Thyroid gland (tissue), 4 donors: ENCODE measurements around the gene CCDC183. TPM values are rescaled to one million over a fixed set of nuclear protein-coding genes. Genes with fewer than 3 reads are reported as not detected.
A peak's percentile ranks its signal among the peaks of the same experiment; 100 is the strongest.

Experiments used
- DNase-seq, 2 donors: peaks; one replicate each; pipeline ENCODE4 v3.0.0-alpha.2; 2019
- H3K27ac ChIP-seq, 3 donors: fragments of 200-600 bp; sonication (generic); 1 replicate in 2 of 3; 2 replicates in 1 of 3; pipeline ENCODE4 v1.5.1; 2016 to 2019; ENCODE audit warnings: mild to moderate bottlenecking in 1 of 3, moderate library complexity in 1 of 3
- H3K27me3 ChIP-seq: fragments of 200-600 bp; sonication (generic); one replicate; pipeline ENCODE4 v1.5.1; 2019
- H3K36me3 ChIP-seq, 2 donors: fragments of 200-600 bp; sonication (generic); one replicate each; pipeline ENCODE4 v1.5.1; 2016 to 2019
- H3K4me1 ChIP-seq, 2 donors: fragments of 200-600 bp; sonication (generic); one replicate each; pipeline ENCODE4 v1.5.1; 2017 to 2019
- H3K4me3 ChIP-seq, 3 donors: fragments of 200-600 bp; sonication (generic); replicated peaks in 1 of 3; 1 replicate in 2 of 3; 2 replicates in 1 of 3; pipeline ENCODE4 v1.5.1; 2016; ENCODE audit warnings: mild to moderate bottlenecking in 1 of 3
- H3K9me3 ChIP-seq: fragments of 200-600 bp; sonication (generic); one replicate; pipeline ENCODE4 v1.5.1; 2017
- CTCF ChIP-seq, 6 experiments: fragments of 200-600 bp in 3 of 6; fragments of 450-650 bp in 3 of 6; sonication (generic) in 3 of 6; IDR thresholded peaks; one replicate each; pipeline ENCODE4 v1.5.1; 2016 to 2019; ENCODE audit warnings: antibody characterized with exemption in 6 of 6, mild to moderate bottlenecking in 2 of 6, inconsistent platforms in 1 of 6, moderate library complexity in 1 of 6
- POLR2A ChIP-seq, 2 donors: fragments of 450-650 bp; IDR thresholded peaks; one replicate each; pipeline ENCODE4 v1.6.1; 2017; ENCODE audit warnings: antibody characterized with exemption in 2 of 2, mild to moderate bottlenecking in 2 of 2, moderate library complexity in 1 of 2
- WGBS, 2 donors: methylation state at CpG; one replicate each; pipeline ENCODE4 v1.1.5; 2017; 5-methylcytosine and 5-hydroxymethylcytosine counted together
- intact Hi-C: fragments of 100-400 bp; cut with DNase I; formaldehyde crosslinking; loops from one replicate; pipeline ENCODE4 v1.15.1; 2023
- total RNA-seq, 4 donors: library from RNA; depleted of rRNA; stranded (reverse); fragments of >200 nt; gene quantifications; one replicate each; pipeline ENCODE4 v1.2.3, GENCODE V29; 2016

The CCDC183 gene
- total RNA-seq, 4 donors from 2014 or later, result 1.3 to 4.6 (median 2.8) TPM

DNA sequence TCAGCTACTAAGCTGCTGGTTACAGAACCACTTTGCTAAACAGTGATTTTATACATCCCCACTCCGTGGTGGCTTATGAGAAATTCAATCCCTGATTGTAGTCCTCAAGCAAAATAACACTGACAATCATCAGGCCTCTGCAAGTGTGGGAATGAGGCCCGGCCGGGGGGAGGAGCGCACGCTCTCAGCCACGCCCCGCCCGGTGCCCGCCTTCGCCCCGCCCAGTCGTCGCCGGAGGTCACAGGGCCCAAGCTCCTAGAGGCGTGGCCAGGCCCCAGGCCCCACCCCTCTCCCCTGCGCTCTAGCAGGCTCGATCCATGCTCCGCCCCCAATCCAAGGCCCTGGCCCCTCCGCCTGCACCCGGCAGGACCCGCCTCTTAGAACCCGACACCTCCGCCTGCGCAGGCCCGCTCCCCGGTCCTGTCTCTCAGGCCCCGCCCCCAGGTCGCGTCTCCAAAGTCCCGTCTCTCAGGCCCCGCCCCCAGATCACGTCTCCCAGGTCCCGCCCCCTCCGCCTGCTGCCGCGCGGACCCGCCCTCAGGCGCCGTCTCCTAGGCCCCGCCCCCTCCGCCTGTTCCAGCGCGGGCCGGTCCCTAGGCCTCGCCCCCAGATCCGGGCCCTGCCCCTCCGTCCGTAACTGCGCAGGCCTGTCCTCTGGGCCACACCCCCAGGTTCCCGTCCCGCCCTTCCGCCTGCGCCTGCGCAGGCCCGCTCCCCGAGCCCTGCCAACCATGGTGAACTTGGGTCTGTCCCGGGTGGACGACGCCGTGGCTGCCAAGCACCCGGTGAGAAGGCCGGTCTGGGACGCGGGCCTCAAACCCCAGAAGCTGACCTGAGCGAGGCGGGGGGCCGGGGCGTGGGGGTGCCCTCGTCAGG is 5.3 kb upstream of the CCDC183 start, which contains the start of gene TMEM141:
Gene TMEM141, plus strand, starts transcription at position 705 of the 876 bp plus-strand sequence. Its CDS starts 27 bp downstream, at position 732.
- peak; percentile 100 for DNase-seq
- TF ChIP-seq POLR2A (IDR thresholded peaks at IDR 0.05) (peak; percentile 55 to 94), CTCF (IDR thresholded peaks at IDR 0.05) (no peak)
- Histone ChIP-seq H3K36me3 (no peaks in the 10 kb centered on the region), H3K27ac (peak within 1 kb of the TSS; percentile 86 to 90 (median 87)), H3K4me3 (peak within 1 kb of the TSS in 2 of 3 donors; percentile 57), H3K27me3 (no peaks in the 10 kb centered on the region), H3K4me1 (peaks cover 13 to 25% of the 10 kb centered on the region in 2 donors), H3K9me3 (no peaks in the 10 kb centered on the region)
- intact Hi-C loops, result no loop called here
- 0 to 7% methylated on average over 6 to 12 of the region's 70 CpGs for WGBS, 2 donors

- peak overlapping the region in 2 of 3 donors; percentile 57 for H3K4me3 ChIP-seq
- H3K4me1 ChIP-seq, result peaks cover 13 to 27% of the 10 kb centered on the region in 2 donors
- intact Hi-C loops, result no loop called here
- H3K27ac ChIP-seq, result peak overlapping the region; percentile 86 to 90 (median 87)
- WGBS, 2 donors, result 8 to 16% methylated on average over 5 to 6 of the region's 29 CpGs
- TF ChIP-seq POLR2A (IDR thresholded peaks at IDR 0.05) (no peak), CTCF (IDR thresholded peaks at IDR 0.05) (peak; percentile 90 to 96 (median 94))
- DNase-seq, result peak; percentile 80 to 81
- H3K36me3 ChIP-seq, result no peaks in the 10 kb centered on the region
- H3K27me3 ChIP-seq, result no peaks in the 10 kb centered on the region
- no peaks in the 10 kb centered on the region for H3K9me3 ChIP-seq
Measured at GRCh38 chr9:136791516-136792276, 4.4 kb upstream of the CCDC183 start.

DNA sequence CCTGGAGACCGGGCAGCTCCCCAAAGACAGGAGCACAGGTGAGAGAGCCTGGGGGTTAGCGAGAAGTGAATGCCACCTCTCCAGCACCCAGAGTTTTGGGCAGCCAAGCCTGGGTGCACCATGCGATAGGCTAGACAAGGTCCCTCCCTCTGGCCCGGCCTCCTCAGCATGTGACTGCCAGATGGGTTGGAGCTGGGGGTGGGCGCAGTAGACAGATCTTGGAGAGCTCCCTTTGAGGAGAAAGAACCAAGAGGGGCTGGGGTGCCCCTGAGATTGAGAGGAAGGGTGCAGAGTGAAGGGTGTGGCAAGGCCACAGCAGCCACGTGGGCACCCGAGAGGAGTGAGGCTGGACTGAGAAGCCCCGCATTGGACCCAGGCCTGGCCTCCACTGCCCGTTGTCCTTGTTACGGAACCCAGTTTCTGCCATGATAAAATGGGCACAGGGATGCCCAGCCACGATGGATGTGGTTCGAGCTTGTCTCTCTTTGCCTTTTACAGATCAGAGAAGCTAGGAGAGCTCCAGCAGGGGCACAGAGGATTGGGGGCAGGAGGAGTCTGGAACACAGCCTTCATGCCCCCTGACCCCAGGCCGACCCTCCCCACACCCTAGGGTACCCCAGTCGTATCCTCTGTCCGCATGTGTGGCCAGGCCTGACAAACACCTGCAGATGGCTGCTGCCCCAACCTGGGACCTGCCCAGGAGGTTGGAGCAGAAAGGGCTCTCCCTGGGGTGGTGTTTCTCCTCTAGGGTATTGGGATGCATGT is 3.6 kb upstream of the CCDC183 start:
- Histone ChIP-seq H3K27me3 (no peaks in the 10 kb centered on the region), H3K4me1 (peaks cover 13 to 27% of the 10 kb centered on the region in 2 donors), H3K27ac (peak overlapping the region in 2 of 3 donors; percentile 87 to 90), H3K9me3 (no peaks in the 10 kb centered on the region), H3K36me3 (no peaks in the 10 kb centered on the region), H3K4me3 (peak overlapping the region in 1 of 3 donors; percentile 57)
- DNase-seq, result peak in 1 of 2 donors; percentile 21
- WGBS, 2 donors, result 86 to 91% methylated on average over 12 to 15 of the region's 15 CpGs
- TF ChIP-seq POLR2A (IDR thresholded peaks at IDR 0.05), result no peak
- TF ChIP-seq CTCF (IDR thresholded peaks at IDR 0.05), result no peak
- intact Hi-C loops, result no loop called here

DNA sequence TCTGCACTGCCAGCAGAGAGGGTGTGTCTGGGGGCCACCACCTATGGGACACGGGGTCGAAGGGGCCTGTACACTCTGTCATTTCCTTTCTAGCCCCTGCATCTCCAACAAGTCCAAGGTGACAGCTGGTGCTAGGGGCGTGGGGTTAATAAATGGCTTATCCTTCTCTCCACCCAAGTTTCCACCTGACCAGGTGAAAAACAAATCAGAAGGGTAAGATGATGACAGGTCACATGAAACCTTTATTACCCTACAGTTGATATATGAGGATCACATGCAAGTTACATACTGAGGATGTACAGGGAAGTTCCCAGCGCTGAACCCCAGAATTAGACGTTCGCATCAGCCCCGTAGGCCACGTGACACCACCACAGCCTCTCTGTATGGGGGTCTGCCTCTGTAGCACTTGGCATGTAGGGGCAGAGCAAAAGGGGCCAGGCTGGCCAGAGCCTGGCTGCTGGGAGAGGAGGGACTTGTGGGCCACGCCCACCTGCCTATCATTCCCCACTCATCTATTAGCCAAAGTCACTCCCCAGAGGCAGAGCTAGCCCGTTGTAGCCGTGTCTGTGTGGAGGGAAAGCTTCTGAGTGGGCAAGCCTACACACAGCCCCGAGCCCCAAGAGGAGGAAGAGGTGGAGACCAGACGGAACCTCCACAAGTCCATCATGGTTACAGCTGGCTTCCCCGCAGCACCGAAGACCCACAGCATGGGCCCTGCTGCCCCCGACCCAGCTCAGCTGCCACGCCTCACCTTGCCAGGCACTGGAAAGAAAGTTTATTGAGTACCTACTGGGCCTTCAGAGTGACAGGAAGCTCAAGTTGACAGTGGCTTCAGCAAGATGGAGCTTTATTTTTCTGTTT is 2.8 kb upstream of the CCDC183 start:
- intact Hi-C loops, result no loop called here
- WGBS, 2 donors, result 89 to 91% methylated on average over 15 to 16 of the region's 17 CpGs
- Histone ChIP-seq H3K4me3 (no peak overlapping the region), H3K9me3 (no peaks in the 10 kb centered on the region), H3K4me1 (peaks cover 13 to 24% of the 10 kb centered on the region in 2 donors), H3K36me3 (no peaks in the 10 kb centered on the region), H3K27ac (no peak overlapping the region), H3K27me3 (no peaks in the 10 kb centered on the region)
- TF ChIP-seq CTCF (IDR thresholded peaks at IDR 0.05) (no peak), POLR2A (IDR thresholded peaks at IDR 0.05) (no peak)
- peak in 1 of 2 donors; percentile 6 for DNase-seq
